Chondrocyte (in vitro differentiated cells): ENCODE results near the gene FOS. TPM values are rescaled to one million over a fixed set of nuclear protein-coding genes. Genes with fewer than 3 reads are reported as not detected.

Source experiments
- DNase-seq: peaks from one replicate; pipeline ENCODE4 v3.0.0; 2021; ENCODE audit warnings: mixed read lengths, low spot score
- H3K27ac Mint-ChIP-seq: one replicate; pipeline ENCODE4 v1.8.0; 2021; ENCODE audit warnings: mild to moderate bottlenecking, moderate library complexity, mixed read lengths; ENCODE audit not compliant: unreplicated experiment
- H3K27me3 Mint-ChIP-seq: 2 replicates; pipeline ENCODE4 v1.8.0; 2021; ENCODE audit warnings: low read depth, mixed read lengths
- H3K36me3 Mint-ChIP-seq: 2 replicates; pipeline ENCODE4 v1.8.0; 2021; ENCODE audit warnings: low read depth, mixed read lengths
- H3K4me1 Mint-ChIP-seq: 2 replicates; pipeline ENCODE4 v1.8.0; 2021; ENCODE audit warnings: low read depth, mild to moderate bottlenecking, mixed read lengths
- H3K4me3 Mint-ChIP-seq: one replicate; pipeline ENCODE4 v1.8.0; 2021; ENCODE audit warnings: mild to moderate bottlenecking, moderate library complexity, mixed read lengths; ENCODE audit not compliant: unreplicated experiment
- H3K9me3 Mint-ChIP-seq: 2 replicates; pipeline ENCODE4 v1.8.0; 2021; ENCODE audit warnings: low read depth, mixed read lengths
- total RNA-seq: library from RNA; stranded (reverse); gene quantifications from 3 replicates; pipeline ENCODE4 v1.2.1, GENCODE V29; 2021
- TF ChIP-seq, protein P1 (sequence below): fragments of 200-600 bp; sonication (generic); IDR thresholded peaks from 2 replicates; pipeline ENCODE4 v1.5.0; 2021; ENCODE audit warnings: antibody characterized with exemption, mild to moderate bottlenecking, moderate library complexity

Gene FOS
- total RNA-seq, 1 donor from 2014 or later, result 152 TPM

GRCh38 chr14:75317148-75317547 is 38.5 kb downstream of the FOS start:
- Mint-ChIP-seq H3K36me3 (peaks cover 2% of the 10 kb centered on the region), H3K4me3 (no peak overlapping the region), H3K27ac (no peak overlapping the region), H3K27me3 (peaks cover 19% of the 10 kb centered on the region), H3K4me1 (peaks cover 11% of the 10 kb centered on the region), H3K9me3 (no peaks in the 10 kb centered on the region)
- TF ChIP-seq, protein P1, sequence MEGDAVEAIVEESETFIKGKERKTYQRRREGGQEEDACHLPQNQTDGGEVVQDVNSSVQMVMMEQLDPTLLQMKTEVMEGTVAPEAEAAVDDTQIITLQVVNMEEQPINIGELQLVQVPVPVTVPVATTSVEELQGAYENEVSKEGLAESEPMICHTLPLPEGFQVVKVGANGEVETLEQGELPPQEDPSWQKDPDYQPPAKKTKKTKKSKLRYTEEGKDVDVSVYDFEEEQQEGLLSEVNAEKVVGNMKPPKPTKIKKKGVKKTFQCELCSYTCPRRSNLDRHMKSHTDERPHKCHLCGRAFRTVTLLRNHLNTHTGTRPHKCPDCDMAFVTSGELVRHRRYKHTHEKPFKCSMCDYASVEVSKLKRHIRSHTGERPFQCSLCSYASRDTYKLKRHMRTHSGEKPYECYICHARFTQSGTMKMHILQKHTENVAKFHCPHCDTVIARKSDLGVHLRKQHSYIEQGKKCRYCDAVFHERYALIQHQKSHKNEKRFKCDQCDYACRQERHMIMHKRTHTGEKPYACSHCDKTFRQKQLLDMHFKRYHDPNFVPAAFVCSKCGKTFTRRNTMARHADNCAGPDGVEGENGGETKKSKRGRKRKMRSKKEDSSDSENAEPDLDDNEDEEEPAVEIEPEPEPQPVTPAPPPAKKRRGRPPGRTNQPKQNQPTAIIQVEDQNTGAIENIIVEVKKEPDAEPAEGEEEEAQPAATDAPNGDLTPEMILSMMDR, result no peak
- DNase-seq, result no peak

GRCh38 chr14:75318353-75318752 is 39.7 kb downstream of the FOS start:
- no peak for DNase-seq

GRCh38 chr14:75319021-75319420 is 40.4 kb downstream of the FOS start:
- no peak for DNase-seq
- H3K27ac Mint-ChIP-seq, result no peak overlapping the region
- H3K9me3 Mint-ChIP-seq, result no peaks in the 10 kb centered on the region
- H3K4me3 Mint-ChIP-seq, result no peak overlapping the region
- TF ChIP-seq, protein P1, result no peak
- peaks cover 11% of the 10 kb centered on the region for H3K4me1 Mint-ChIP-seq
- peaks cover 2% of the 10 kb centered on the region for H3K36me3 Mint-ChIP-seq
- peaks cover 26% of the 10 kb centered on the region for H3K27me3 Mint-ChIP-seq

More at GRCh38 chr14:75318353-75318752, 39.7 kb downstream of the FOS start:
- Mint-ChIP-seq H3K4me1 (peaks cover 11% of the 10 kb centered on the region), H3K27ac (no peak overlapping the region), H3K9me3 (no peaks in the 10 kb centered on the region), H3K27me3 (peaks cover 21% of the 10 kb centered on the region), H3K36me3 (peaks cover 2% of the 10 kb centered on the region), H3K4me3 (no peak overlapping the region)
- TF ChIP-seq, protein P1, result no peak

- H3K4me3 Mint-ChIP-seq, result no peak overlapping the region
- no peak overlapping the region for H3K27ac Mint-ChIP-seq
- peaks cover 28% of the 10 kb centered on the region for H3K27me3 Mint-ChIP-seq
- TF ChIP-seq, protein P1, result no peak
- no peak for DNase-seq
- peaks cover 2% of the 10 kb centered on the region for H3K36me3 Mint-ChIP-seq
- peaks cover 7% of the 10 kb centered on the region for H3K4me1 Mint-ChIP-seq
- no peaks in the 10 kb centered on the region for H3K9me3 Mint-ChIP-seq
These were observed 41.6 kb downstream of the FOS start for GRCh38 chr14:75320196-75320595.

DNA sequence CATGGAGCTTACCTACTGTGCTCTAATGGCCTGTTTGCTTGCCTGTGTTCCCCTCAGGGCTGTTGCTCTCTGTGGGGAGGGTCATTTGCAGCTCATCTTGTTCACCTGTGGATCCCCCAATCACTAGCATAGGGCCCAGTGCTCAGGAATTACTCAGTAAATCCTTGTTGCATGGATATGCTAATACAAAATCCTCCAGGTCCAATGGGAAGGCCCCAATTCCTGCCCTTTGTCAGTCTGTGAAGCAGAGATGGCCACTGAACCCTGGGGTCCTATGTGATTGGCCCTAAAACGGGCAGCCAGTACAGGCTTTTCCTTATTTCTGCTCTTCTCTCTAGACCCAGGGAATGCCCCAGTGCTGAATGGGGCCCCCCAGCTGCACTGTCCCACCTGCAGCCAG is 44.1 kb downstream of the FOS start:
- Mint-ChIP-seq H3K27ac (no peak overlapping the region), H3K4me1 (no peaks in the 10 kb centered on the region), H3K27me3 (peaks cover 22% of the 10 kb centered on the region), H3K36me3 (peaks cover 2% of the 10 kb centered on the region), H3K4me3 (no peak overlapping the region), H3K9me3 (no peaks in the 10 kb centered on the region)
- no peak for DNase-seq
- TF ChIP-seq, protein P1, result no peak
